Ecto neural progenitor cell (in vitro differentiated cells): ENCODE data around the gene RPS6KL1.

Experiments
- DNase-seq: peaks from one replicate; pipeline ENCODE4 v3.0.0-alpha.2; 2018; ENCODE audit warnings: low spot score

Gene RPS6KL1

DNA sequence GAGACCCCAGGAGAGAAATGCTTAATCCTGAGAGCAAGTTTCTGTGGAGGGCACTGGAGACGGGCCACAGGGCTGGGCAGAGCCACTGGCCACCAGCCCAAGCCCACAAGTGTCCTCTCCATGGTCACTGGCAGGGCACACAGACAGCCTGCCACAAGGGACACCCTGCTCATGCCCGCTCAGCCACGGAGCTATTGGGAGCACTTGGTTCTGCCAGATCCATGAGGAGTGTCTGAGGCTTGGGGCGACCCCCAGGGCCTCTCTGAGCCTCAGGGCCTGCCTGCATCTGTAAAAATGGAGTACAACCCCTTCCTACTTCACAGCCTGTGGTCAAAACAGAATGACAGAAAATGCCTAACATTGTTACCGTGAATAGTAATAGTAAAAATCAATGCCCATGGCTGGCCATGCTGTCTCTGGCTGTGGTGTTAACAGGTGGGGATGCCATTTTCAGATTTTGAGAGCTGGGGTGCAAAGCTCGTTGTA, 29.2 kb upstream of the RPS6KL1 start:
- no peak for DNase-seq

DNA sequence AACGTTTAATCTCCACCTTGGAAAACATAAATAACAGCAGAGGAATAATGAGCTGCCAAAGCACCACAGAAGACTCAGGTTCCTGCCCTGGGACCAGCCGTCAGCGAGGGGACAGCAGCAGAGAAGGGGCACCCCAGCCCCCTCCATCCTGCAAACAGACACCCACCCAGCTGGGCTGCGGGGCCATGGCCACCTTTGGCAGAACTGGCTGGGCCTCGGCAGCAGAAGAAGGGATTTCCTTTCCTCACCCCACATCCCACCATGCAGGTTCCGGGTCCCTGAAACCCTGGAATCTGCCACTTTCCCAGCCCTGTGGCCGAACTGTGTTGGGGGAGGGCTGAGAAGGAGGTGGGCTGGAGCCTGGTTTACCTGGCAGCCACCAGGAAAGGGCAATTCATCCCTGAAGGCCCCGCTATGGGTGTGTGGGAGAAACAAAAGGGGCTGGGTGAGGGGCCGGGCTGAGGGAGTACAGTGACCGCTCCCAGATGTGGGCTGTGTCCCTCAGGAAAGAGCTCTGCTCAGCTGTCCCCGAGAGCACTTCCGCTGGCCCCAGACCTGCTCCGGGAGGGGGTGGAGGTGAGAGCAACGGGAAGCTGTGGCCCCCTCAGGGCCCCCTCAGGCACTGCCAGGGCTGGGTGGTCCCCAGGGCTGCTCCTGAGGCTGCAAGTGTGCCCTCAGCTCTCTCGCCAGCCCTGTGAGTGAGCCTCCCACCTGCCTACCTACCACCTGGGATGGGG, 28.6 kb upstream of the RPS6KL1 start:
- DNase-seq: no peak

DNA sequence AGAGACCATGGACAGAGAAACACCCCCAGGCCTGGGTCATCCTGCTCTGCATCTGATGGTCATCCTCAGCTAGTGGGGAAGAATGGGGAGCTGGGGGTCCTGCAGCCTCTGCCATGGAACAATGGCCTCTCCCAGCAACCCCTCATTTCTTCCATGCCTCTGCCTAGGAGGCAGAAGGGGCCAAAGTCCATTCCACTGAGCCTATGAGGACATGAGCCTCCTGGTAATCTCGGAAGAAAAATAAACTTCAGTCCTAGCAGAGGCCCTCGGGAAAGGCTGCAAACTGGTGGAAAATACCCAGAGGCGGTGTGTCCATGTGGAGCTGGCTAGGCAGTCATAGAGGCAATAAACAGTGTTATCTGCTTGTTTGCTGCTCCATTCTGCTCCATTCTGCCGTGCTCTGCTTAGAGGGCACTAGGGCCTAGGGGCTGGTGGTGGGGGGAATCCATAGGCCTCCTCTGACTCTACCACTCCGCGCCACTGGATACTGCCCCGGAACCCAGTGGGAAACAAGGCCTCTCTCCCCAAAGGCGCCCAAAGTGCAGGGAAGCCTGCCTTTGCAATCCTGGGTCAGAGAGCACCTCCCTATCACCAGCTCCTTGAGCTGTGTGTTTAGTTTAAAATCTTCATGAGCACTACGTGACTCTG, 27.9 kb upstream of the RPS6KL1 start:
- DNase-seq: no peak

DNA sequence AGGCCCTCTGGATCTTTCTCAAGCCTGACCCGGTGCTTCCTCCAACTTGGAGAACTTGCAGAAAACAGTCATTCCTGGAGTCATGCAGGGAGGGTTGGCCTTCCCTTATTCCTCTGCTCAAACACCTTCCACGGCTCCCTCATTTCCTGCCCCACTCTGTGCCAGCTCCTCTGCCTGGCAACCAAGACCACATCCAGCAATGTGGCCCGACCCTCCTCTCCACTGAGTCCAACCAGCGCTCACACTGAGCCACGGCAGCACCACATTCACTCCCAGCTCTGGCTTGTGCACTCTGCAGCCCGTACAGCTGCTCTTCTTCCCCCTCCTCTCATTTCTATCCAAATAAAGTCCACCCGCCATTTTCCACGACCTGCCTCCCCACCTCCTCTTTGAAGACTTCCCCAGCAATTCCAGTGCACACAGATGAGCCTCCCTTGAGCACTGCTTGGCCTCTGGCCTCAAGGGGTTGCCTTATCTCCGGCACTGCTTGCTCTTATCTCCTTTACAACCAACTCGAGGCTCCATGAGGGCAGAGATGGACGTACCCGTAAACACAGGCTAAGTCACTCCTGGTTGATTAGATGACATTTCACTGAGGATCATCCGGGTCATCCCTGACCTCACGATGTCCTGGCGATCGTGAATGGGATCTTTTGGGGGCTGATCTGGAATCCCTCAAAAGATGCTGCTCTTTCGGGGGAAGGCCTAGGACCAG, 27.0 kb upstream of the RPS6KL1 start:
- DNase-seq: no peak

DNA sequence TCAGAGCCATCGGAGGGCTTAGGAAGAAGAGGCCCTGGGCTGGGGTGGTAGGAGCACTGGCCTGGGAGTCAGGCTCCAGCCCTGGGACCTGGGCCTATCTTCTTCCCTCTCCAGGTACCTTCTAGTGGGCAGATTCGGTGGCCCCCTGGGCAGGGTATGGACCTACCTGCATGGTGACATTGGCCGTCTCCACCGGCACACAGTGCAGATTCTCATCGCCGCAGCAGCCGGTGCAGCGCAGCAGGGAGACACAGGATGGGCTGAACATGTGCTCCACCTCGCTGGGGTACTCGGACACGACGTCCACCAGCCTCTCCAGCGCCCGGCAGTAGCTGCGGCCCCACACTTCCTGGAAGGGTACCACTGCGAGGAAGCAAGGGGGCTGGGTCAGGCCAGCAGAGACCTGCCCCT, 26.1 kb upstream of the RPS6KL1 start:
- peak; percentile 35 for DNase-seq

DNA sequence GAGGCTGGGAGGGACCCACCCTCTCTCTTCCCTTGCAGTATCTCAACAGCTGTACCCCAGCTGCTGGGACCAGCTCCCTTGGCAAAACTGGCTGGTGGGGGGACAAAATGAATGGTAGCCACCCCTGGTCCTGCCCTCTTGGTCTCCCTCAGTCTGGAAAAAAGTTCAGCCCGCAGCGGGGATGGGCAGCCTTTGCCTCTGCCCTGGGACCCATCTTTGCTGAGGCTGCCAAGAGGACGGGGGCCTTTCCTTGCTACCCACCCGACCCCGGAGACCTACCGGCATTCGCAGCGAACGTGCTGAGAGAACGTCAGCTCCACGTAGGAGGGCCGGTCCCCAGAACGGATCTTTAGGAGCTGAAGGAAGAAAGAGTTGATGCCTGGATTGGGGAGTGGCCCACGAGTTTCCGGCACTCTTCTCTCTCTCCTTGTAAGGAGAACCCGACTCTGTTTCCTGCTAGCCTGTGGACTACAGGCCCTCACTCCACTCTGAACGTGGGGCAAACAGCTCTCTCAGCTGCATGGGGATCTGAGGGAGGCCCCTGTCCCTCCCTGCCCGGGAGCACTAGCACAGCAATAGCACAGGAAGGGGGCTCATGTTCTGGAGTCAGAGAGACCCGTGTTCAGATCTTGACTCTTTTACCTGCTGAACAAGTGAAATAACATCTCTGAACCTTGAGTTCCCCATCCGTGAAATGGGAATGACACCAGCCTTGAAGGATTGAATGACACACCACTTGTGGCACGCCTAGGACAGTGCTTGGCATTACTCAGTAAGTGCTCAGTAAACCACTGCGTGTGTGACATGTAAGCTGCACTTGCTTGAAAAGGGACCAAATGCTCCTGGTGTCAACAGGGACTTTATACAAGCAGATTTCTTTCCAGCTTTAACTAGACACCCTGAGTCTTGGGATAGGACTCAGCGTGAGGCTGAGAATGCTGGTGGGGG, 25.4 kb upstream of the RPS6KL1 start:
- DNase-seq: peak; percentile 39

DNA sequence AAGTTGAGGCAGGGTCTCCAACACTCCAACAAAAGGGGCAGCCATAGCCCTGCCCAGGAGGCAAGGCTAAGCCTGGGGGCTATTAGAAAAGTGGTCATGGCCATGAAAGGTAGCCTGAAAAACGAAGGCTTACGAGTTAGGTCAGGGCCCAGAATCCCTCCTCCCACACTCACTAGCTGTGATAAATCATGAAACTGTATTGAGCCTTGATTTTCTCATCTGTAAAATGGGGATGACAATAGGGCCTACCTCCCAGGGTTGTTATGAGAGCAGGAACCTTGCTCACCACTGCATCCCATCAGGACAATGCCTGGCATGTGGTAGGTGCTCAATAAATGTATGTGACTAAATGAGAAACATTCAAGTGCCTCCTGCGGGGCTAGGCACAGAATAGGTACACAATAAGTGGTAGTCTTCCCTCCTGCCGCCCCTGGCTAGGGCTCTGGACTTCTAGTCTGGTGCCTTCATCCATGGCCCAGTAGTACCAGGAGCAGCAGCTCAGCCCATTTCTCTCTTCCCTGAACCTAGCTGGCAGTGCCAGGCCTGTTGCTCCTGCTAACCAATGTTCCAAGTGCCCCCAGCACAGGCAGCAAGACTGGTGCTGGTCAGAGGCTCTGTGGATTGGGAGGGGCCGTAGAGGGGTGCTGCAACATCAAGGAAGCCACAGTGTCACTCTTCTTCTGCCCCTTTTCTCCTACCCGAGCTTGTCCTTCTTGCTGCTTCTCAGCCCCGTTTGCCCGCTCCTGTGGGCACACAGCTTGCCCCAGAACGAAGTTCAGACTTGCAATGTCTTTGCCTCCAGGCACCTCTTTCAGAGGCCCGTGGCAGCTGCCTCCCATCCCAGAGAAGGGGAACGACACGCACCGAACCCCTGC, 24.5 kb upstream of the RPS6KL1 start:
- DNase-seq: peak; percentile 38

DNA sequence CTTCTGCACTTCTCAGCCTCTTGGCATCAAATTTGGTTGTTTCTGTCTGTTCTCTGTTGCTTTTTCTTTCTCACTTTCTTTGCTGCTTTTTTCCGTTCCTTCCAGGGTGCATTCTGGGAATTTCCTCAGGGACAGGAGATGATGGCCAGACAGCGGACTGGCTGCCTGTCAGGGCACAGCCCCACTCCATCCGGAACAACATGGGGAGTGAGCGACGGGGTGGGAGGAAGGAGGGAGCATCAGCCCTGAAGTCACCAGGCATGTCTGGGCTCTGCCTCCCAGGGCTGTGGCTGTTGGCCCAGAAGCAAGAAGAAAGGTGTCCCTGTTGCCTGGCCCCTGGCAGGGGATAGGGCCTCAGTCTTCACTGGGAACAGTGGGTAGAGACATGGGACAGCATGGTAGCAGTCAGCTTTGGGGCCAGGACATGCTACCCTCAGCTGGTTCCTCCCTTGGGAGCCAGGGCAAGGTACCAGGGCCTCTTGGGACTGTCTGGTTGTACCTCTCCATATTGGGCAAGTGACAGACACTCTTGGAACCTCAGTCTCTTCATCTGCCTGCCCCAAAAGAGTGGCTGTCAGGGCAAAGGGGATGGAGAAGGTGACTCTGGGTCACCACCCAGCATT, 23.7 kb upstream of the RPS6KL1 start:
- peak; percentile 36 for DNase-seq

DNA sequence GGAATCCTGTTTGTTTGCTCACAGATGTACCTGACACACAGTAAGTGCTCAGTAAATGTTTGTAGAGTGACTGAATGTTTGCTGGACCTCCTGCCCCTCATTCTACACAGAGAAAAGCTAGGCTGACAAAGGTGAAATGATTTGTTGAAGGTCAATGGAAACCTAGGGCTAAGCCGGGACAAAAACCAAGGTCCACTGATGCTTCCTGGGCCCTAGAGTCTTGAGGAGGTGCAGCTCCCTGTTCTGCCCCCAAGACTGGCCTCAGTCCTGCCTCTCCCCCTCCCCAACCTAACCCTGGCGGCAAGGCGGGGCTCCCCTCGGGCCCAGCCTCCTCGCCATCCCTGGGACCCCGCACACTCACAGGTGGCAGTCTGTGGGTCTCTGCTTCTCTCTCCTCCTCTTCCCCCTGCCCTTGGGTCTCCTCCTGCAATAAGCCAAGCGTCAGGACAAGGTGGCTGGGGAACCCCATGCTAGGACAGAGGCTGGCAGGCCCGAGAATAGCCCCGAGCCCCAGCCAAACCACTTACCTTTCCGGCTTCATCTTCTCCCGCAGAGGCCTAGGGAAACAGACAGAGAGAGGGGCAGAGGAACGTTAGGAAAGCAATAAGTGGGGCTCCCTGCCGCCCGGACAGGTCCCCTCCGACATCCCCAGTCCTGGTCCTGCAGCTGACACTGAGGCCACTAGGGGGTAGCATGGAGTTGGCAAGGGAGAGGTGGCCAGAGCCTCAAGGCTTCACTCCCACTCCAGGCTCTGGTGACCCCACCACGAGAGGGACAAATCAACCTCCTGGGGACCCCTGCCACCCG, 23.0 kb upstream of the RPS6KL1 start:
- peak; percentile 89 for DNase-seq

DNA sequence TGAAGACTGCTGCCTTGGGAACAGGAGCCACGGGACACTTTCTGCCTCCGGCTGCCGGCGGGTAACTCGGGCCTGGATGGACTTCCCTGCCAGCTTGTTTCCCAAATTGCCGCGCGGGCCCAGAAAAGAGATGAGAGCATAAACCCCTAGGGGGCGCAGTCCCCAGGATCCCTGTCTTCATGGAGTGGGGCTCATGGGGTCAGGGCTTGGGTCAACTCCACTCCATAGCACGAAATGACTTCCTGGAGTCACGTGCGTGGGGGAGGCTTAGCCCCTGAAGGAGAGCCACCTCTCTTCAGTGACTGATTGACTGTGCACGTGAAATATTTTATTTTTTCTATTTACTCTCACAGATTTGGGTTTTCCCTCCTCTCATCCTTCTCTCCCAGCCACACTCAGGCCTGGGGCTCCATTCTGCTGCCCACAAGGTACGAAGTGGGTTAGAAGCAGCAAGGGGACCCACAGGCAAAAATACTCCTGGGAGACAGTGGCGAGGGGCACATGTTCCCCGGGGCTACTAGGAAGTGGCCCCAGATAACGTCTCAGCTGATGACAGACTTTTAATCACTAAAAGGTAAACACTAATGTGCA, 22.3 kb upstream of the RPS6KL1 start:
- peak; percentile 85 for DNase-seq

DNA sequence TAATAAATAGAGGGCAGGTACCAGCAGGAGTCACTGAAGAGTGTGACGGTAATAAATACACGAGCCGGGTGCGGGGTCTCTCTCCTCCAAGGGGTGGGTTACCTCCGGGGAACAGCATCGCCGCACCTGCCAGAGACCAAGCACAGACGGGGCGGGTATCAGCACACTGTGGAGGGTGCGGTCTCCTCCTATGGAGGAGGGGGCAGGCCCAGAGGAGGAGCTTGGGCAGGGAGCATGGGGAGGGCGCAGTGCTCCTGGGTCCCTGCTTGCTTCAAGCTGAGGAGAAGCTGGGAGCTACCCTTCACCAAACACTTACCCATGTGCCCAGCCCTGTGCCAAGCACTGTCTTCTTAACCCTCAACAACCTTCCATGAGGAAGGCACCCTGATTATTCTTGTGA, 19.5 kb upstream of the RPS6KL1 start:
- no peak for DNase-seq

DNA sequence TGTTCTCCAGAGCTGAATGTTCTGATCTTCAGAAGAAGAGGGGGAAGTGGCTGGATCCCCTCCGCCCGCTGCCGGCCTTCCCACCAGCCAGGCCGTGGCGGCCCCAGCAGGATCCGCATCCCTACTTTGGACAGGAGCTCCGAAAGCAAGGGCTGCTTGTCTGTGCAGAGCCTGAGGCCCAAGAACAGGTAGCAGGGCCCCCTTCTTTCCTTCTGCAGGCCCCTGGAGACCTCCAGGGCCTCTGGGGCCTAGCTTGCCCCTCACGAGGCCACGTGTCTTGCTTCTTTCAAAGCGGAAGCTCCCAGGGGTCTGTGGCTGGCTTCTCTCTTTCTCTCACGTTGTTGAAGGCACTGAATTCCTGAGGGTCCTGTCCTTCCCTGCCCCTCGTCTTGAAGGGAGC, 19.1 kb upstream of the RPS6KL1 start:
- DNase-seq: no peak

DNA sequence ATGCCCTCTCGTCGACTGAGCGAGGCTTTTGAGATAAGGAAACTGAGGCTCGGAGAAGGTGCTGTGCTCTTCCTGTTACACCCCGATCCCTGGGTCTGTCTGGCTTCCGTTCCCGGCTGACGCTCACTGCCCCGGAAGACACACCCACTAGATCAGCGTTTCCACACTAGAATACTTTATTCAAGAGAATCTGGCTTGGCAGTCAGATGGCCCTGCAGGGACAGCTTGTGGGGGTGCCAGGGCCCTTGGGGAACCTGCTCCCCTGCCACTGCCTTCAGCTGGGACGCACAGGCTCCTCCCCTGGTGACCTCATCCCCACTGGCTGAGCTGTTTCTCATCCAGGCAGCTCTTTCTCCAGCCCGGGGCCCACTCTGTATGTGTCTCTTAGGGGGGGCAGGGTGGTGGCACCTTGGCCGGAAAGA, 18.6 kb upstream of the RPS6KL1 start:
- DNase-seq: no peak

DNA sequence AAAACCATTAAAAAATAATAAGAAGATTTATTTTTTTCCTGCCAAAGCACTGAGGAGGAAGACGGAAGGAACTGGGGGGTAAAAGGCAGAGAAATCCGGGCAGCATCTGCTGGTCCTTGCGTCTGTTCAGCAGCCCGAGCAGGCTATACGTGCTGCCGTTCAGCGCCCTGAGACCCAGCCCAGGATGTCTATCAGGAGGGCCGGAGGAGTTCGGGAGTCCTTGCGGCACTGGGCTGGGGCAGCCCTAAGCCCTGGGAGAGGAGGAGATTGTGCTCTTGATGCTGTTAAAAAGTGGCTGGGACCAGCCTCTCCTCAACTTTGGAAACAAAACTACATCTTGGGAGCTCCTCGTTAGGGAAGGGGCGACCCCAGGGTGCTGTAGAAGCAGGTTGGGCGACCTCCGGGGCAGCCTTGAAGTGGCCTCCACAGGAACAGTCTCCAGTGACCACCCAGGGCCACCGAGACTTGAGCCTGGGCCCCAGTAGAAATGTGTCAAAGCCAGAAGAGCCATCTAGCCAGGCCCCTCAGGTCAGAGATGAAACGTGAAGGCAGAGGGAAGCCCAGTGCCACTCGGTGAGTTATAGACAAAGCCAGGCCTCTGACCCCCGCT, 18.0 kb upstream of the RPS6KL1 start:
- DNase-seq: no peak

DNA sequence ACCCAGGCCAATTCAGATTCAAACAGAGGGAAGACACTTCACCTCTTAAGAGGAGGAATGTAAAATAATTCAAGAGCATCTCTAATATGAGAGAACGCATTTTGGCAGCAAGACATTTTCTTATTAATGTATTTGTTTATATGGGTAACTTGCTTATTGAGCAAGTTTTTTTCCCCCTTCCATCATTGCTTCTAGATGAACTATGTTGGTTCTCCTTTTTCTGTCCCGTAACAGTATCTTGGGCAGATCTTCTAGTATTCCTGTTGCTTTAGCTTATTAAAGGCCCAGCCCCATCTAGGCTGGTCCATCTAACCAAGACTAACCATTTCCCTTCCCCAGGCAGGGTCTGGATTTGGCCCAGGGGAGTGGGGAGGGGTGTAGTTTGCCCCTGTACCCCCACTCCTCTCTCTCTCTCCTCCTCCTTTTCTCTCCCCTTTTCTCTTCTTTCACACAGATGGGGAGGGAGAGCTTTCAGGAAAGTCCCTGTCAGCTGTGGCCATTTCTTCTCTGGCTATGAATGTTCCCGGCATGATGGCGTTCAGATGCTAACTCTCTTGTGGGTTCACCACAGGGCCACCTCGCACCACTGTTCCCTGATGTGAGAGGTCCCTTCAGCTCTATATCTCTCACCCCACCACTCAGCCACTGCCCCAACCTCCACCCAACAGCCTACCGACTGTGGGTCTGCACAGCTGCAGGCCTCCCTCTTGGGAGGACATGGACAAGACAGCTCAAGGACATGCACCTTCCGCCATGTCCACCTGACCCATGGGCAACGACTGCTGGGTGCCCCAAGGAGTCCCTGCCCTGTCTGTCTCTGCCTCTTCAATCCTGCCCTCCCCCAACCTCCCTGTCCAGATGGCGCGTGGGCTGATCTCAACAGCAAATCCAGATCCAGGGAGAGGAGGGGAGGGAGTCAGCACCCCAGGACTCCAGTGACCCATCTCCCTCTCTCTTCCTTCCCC, 15.8 kb upstream of the RPS6KL1 start:
- DNase-seq: no peak

DNA sequence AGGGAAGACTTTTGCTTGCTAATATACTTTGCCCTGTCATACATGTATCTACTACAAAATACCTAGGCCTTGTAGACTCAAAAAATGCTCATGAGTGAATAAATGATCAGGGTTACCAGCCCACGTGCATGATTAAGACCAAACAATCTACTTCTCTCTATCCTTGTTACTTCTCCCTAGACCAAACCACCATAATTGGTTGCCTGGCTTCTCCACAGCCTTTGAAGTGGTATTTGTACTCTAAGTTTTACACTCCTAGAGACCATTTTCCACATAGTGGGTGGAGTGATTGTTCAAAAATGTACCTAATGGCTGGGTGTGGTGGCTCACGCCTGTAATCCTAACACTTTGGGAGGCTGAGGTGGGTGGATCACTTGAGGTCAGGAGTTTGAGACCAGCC, 14.1 kb upstream of the RPS6KL1 start:
- DNase-seq: no peak

DNA sequence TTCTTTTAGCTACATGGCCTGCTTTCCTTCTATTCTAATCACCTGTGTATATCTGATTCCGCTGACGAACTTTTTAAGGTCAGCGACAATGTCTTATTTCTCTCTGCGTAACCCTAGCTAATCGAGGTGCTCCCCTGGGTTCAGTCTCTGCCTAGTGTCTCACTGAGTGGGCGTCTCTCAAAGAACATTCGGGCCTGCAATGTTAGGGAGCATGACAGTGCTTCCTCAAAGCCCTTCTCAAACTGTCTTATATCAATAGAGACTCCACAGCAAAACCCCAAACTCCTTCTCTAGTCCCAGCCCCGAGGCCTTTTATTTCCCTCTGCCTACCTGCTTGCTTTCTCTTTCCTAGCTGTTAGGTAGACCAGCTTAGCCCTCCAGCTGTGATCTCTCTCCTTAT, 13.7 kb upstream of the RPS6KL1 start:
- no peak for DNase-seq

DNA sequence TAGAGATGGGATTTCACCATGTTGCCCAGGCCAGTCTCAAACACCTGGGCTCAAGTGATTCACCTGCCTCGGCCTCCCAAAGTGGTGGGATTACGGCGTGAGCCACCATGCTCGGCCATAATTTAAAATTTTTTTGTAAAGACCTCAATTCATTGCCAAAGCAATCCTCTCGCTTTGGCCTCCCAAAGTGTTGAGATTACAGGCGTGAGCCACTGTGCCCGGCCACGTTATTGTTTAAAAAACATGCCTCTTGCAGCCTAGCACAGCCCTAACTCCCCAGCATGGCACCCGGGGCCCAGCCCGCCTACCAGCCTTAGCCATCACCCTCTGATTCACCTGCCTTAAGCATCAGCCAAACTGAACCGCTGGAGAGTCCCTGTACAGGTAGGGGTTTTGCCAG, 13.1 kb upstream of the RPS6KL1 start:
- DNase-seq: no peak
